ENCODE data around the gene TECTA.

GRCh38 chr11:121179306-121179705, 78.3 kb downstream of the TECTA start:
- TF ChIP-seq POLR2AphosphoS5 (IDR thresholded peaks at IDR 0.05; ENCODE audit: low read depth, low read length) (no peak), SIN3A (IDR thresholded peaks at IDR 0.05; ENCODE audit: borderline replicate concordance, insufficient read depth, low read depth, low read length) (no peak)
- TF ChIP-seq, protein P1, sequence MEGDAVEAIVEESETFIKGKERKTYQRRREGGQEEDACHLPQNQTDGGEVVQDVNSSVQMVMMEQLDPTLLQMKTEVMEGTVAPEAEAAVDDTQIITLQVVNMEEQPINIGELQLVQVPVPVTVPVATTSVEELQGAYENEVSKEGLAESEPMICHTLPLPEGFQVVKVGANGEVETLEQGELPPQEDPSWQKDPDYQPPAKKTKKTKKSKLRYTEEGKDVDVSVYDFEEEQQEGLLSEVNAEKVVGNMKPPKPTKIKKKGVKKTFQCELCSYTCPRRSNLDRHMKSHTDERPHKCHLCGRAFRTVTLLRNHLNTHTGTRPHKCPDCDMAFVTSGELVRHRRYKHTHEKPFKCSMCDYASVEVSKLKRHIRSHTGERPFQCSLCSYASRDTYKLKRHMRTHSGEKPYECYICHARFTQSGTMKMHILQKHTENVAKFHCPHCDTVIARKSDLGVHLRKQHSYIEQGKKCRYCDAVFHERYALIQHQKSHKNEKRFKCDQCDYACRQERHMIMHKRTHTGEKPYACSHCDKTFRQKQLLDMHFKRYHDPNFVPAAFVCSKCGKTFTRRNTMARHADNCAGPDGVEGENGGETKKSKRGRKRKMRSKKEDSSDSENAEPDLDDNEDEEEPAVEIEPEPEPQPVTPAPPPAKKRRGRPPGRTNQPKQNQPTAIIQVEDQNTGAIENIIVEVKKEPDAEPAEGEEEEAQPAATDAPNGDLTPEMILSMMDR (IDR thresholded peaks at IDR 0.05) = no peak
